Thyroid gland (tissue), 4 donors: ENCODE measurements around the gene CBFA2T3.

Experiments used
- POLR2A ChIP-seq, 2 donors: fragments of 450-650 bp; IDR thresholded peaks; one replicate each; pipeline ENCODE4 v1.6.1; 2017; ENCODE audit warnings: antibody characterized with exemption in 2 of 2, mild to moderate bottlenecking in 2 of 2, moderate library complexity in 1 of 2
- TF ChIP-seq, protein P1 (sequence below), 6 experiments: fragments of 200-600 bp in 3 of 6; fragments of 450-650 bp in 3 of 6; sonication (generic) in 3 of 6; IDR thresholded peaks; one replicate each; pipeline ENCODE4 v1.5.1; 2016 to 2019; ENCODE audit warnings: antibody characterized with exemption in 6 of 6, mild to moderate bottlenecking in 2 of 6, inconsistent platforms in 1 of 6, moderate library complexity in 1 of 6

DNA sequence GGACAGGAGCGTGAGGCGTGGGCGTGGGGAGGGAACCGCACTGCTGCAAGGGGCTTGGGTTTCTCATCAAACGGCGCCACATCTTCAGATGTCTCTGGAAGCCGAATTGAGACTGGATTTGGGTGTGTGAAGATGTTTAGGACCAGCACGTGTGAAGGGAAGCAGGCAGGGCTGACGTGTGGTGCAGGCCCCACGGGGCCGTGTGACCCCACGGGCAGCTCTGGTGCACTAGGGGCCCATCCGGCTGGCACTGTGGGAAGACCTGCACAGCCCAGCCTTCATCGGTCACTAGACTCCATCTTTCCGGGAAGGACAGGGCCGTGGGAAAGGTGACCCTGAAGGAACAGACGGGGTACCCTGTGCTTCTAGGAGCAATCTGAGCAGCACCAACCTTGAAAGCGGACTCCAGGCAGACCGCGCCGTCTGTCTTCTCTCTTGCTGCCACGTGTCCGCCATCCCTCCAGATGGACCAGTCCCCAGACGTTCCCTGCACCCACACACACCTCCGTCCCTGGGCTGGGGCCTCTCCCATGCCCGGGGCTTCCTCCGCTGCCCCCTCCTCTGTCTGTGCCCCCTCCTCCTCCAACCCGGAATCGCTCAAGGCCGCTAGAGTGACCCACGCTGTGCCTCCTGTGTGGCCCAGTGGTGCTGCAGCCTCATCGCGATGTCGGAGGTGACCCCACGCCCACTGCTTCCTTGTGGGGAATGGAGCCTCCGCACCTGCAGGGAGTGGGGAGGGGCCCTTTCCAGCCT is 23.4 kb upstream of the CBFA2T3 start:
- no peak for TF ChIP-seq POLR2A (IDR thresholded peaks at IDR 0.05)
- TF ChIP-seq, protein P1, sequence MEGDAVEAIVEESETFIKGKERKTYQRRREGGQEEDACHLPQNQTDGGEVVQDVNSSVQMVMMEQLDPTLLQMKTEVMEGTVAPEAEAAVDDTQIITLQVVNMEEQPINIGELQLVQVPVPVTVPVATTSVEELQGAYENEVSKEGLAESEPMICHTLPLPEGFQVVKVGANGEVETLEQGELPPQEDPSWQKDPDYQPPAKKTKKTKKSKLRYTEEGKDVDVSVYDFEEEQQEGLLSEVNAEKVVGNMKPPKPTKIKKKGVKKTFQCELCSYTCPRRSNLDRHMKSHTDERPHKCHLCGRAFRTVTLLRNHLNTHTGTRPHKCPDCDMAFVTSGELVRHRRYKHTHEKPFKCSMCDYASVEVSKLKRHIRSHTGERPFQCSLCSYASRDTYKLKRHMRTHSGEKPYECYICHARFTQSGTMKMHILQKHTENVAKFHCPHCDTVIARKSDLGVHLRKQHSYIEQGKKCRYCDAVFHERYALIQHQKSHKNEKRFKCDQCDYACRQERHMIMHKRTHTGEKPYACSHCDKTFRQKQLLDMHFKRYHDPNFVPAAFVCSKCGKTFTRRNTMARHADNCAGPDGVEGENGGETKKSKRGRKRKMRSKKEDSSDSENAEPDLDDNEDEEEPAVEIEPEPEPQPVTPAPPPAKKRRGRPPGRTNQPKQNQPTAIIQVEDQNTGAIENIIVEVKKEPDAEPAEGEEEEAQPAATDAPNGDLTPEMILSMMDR (IDR thresholded peaks at IDR 0.05): no peak
